Measurements from ENCODE around the gene TMC1.

Gene TMC1

GRCh38 chr9:72590824-72591223 is 69.4 kb downstream of the TMC1 start:
- Histone ChIP-seq H3K27me3 (ENCODE audit: low read depth, low read length) (no peaks in the 10 kb centered on the region), H3K4me2 (ENCODE audit: low read length) (no peak overlapping the region), H3K36me3 (replicated peaks; ENCODE audit: low read depth, low read length) (no peaks in the 10 kb centered on the region), H3K9me3 (ENCODE audit: insufficient read depth, low read length) (no peaks in the 10 kb centered on the region), H3K4me3 (ENCODE audit: low read length) (no peak overlapping the region), H3K4me1 (ENCODE audit: low read length) (peaks cover 30% of the 10 kb centered on the region), H2AFZ (ENCODE audit: low read depth, low read length) (no peak overlapping the region), H3K9ac (ENCODE audit: low read length) (no peak overlapping the region), H3K27ac (ENCODE audit: low read length) (no peak overlapping the region), H3K79me2 (ENCODE audit: low read length) (no peaks in the 10 kb centered on the region), H4K20me1 (ENCODE audit: insufficient read depth, low read length) (no peaks in the 10 kb centered on the region)
- TF ChIP-seq EZH2phosphoT487 (IDR thresholded peaks at IDR 0.05; ENCODE audit: low read depth) = no peak
- TF ChIP-seq CTCF (IDR thresholded peaks at IDR 0.05; ENCODE audit: low read depth, low read length) = no peak

GRCh38 chr9:72592502-72593403 is 71.3 kb downstream of the TMC1 start:
- peak overlapping the region; percentile 66 for H2AFZ ChIP-seq (ENCODE audit: low read depth, low read length)
- no peaks in the 10 kb centered on the region for H3K79me2 ChIP-seq (ENCODE audit: low read length)
- peak overlapping the region; percentile 60 for H3K4me2 ChIP-seq (ENCODE audit: low read length)
- no peaks in the 10 kb centered on the region for H4K20me1 ChIP-seq (ENCODE audit: insufficient read depth, low read length)
- no peak overlapping the region for H3K27ac ChIP-seq (ENCODE audit: low read length)
- H3K9me3 ChIP-seq (ENCODE audit: insufficient read depth, low read length) = no peaks in the 10 kb centered on the region
- TF ChIP-seq EZH2phosphoT487 (IDR thresholded peaks at IDR 0.05; ENCODE audit: low read depth) = no peak
- TF ChIP-seq CTCF (IDR thresholded peaks at IDR 0.05; ENCODE audit: low read depth, low read length) = peak; percentile 89
- H3K36me3 ChIP-seq (replicated peaks; ENCODE audit: low read depth, low read length) = no peaks in the 10 kb centered on the region
- H3K4me1 ChIP-seq (ENCODE audit: low read length) = peaks cover 24% of the 10 kb centered on the region
- H3K4me3 ChIP-seq (ENCODE audit: low read length) = no peak overlapping the region
- H3K9ac ChIP-seq (ENCODE audit: low read length) = no peak overlapping the region
- no peaks in the 10 kb centered on the region for H3K27me3 ChIP-seq (ENCODE audit: low read depth, low read length)

GRCh38 chr9:72596451-72597180 is 75.2 kb downstream of the TMC1 start:
- H3K36me3 ChIP-seq (replicated peaks; ENCODE audit: low read depth, low read length) = no peaks in the 10 kb centered on the region
- no peak overlapping the region for H3K4me3 ChIP-seq (ENCODE audit: low read length)
- H3K27me3 ChIP-seq (ENCODE audit: low read depth, low read length) = no peaks in the 10 kb centered on the region
- H3K9me3 ChIP-seq (ENCODE audit: insufficient read depth, low read length) = no peaks in the 10 kb centered on the region
- no peak overlapping the region for H3K9ac ChIP-seq (ENCODE audit: low read length)
- no peak overlapping the region for H3K27ac ChIP-seq (ENCODE audit: low read length)
- H3K79me2 ChIP-seq (ENCODE audit: low read length) = no peaks in the 10 kb centered on the region
- H2AFZ ChIP-seq (ENCODE audit: low read depth, low read length) = no peak overlapping the region
- no peaks in the 10 kb centered on the region for H4K20me1 ChIP-seq (ENCODE audit: insufficient read depth, low read length)
- no peak overlapping the region for H3K4me2 ChIP-seq (ENCODE audit: low read length)
- no peak for TF ChIP-seq CTCF (IDR thresholded peaks at IDR 0.05; ENCODE audit: low read depth, low read length)
- TF ChIP-seq EZH2phosphoT487 (IDR thresholded peaks at IDR 0.05; ENCODE audit: low read depth) = no peak
- H3K4me1 ChIP-seq (ENCODE audit: low read length) = peaks cover 14% of the 10 kb centered on the region

DNA sequence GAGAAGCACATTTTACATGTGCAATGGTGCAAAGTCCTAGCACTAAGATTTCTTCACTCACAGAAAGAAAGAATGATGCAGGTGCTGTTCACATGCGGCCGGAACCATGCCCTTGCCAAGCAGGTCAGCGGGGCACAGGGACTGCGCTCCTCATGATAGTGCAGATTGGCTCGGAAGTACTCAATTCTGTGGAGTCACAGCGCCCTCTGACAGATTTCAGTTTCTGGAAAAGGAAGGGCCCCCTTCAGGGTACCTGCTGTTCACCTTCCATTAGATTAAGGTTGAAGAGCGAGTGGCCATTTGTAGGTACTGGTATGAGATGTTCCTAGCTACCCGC is 75.7 kb downstream of the TMC1 start:
- Histone ChIP-seq H3K9me3 (ENCODE audit: insufficient read depth, low read length) (no peaks in the 10 kb centered on the region), H3K4me3 (ENCODE audit: low read length) (no peak overlapping the region), H3K36me3 (replicated peaks; ENCODE audit: low read depth, low read length) (no peaks in the 10 kb centered on the region), H3K27ac (ENCODE audit: low read length) (no peak overlapping the region), H3K9ac (ENCODE audit: low read length) (no peak overlapping the region), H3K27me3 (ENCODE audit: low read depth, low read length) (no peaks in the 10 kb centered on the region), H4K20me1 (ENCODE audit: insufficient read depth, low read length) (no peaks in the 10 kb centered on the region), H2AFZ (ENCODE audit: low read depth, low read length) (no peak overlapping the region), H3K4me1 (ENCODE audit: low read length) (peaks cover 10% of the 10 kb centered on the region), H3K4me2 (ENCODE audit: low read length) (no peak overlapping the region), H3K79me2 (ENCODE audit: low read length) (no peaks in the 10 kb centered on the region)
- TF ChIP-seq CTCF (IDR thresholded peaks at IDR 0.05; ENCODE audit: low read depth, low read length) = no peak
- TF ChIP-seq EZH2phosphoT487 (IDR thresholded peaks at IDR 0.05; ENCODE audit: low read depth) = no peak

Measured in OCI-LY3 (cell line).